T-cell (primary cell): ENCODE measurements around the gene MCF2L. TPM values are rescaled to one million over a fixed set of nuclear protein-coding genes. Genes with fewer than 3 reads are reported as not detected.
A peak's percentile ranks its signal among the peaks of the same experiment; 100 is the strongest.

Source experiments
- ATAC-seq, 4 experiments: fragments of 200-7000 bp in 3 of 4; fragments of 150-1000 bp in 1 of 4; cut with Tn5 transposase; replicated peaks in 1 of 4; 1 replicate in 3 of 4; 2 replicates in 1 of 4; pipeline ENCODE4 v1.10.0; 2021; ENCODE audit warnings: moderate library complexity in 3 of 4, mild to moderate bottlenecking in 2 of 4, moderate number of reproducible peaks in 1 of 4
- CTCF ChIA-PET, 2 donors: fragments of 300-600 bp; sonication (Branson Sonifier 250); formaldehyde crosslinking; loops; one replicate each; lab custom pipeline; 2022; ENCODE audit warnings: antibody characterized with exemption in 2 of 2; lab: Charles Lee
- POLR2A ChIA-PET, 2 donors: fragments of 300-600 bp; sonication (Branson Sonifier 250); formaldehyde crosslinking; loops; one replicate each; lab custom pipeline; 2022; ENCODE audit warnings: antibody characterized with exemption in 2 of 2; lab: Charles Lee
- DNase-seq, 35 experiments: peaks; one replicate each; pipeline versions ENCODE4 v3.0.0 to v3.0.0-alpha.2; 2013 to 2023
- H3K27ac ChIP-seq: one replicate; pipeline ENCODE4 v1.5.1; 2013; ENCODE audit warnings: low read length
- H3K27me3 ChIP-seq, 2 experiments: replicated peaks in 1 of 2; 1 replicate in 1 of 2; 2 replicates in 1 of 2; pipeline versions ENCODE4 v1.6.1 to v1.7.0; 2013; ENCODE audit warnings: low read length in 1 of 2, mixed read lengths in 1 of 2; ENCODE audit not compliant: control insufficient read depth in 2 of 2, insufficient read depth in 2 of 2; ENCODE audit errors: extremely low read depth in 1 of 2
- H3K36me3 ChIP-seq, 2 donors: 1 replicate in 1 of 2; 2 replicates in 1 of 2; pipeline versions ENCODE4 v1.6.1 to v1.7.0; 2013; ENCODE audit warnings: low read length in 1 of 2; ENCODE audit not compliant: control insufficient read depth in 2 of 2, insufficient read depth in 1 of 2; ENCODE audit errors: extremely low read depth in 1 of 2
- H3K4me1 ChIP-seq, 2 experiments: 1 replicate in 1 of 2; 2 replicates in 1 of 2; pipeline versions ENCODE4 v1.6.1 to v1.7.0; 2013; ENCODE audit warnings: low read length in 2 of 2, mixed read lengths in 1 of 2; ENCODE audit not compliant: insufficient read depth in 2 of 2, control insufficient read depth in 1 of 2; ENCODE audit errors: extremely low read depth in 1 of 2
- H3K4me3 ChIP-seq, 2 donors: 1 replicate in 1 of 2; 2 replicates in 1 of 2; pipeline versions ENCODE4 v1.5.1 to v1.7.0; 2013; ENCODE audit warnings: mild to moderate bottlenecking in 2 of 2, low read length in 1 of 2, moderate library complexity in 1 of 2; ENCODE audit not compliant: control insufficient read depth in 1 of 2; ENCODE audit errors: extremely low read depth in 1 of 2
- H3K9me3 ChIP-seq: 2 replicates; pipeline ENCODE4 v1.7.0; 2013
- H3K27ac Mint-ChIP-seq, 2 donors: one replicate each; pipeline ENCODE4 v1.8.0; 2020 to 2021; ENCODE audit warnings: mild to moderate bottlenecking in 2 of 2, mixed read lengths in 2 of 2
- H3K27me3 Mint-ChIP-seq, 2 donors: one replicate each; pipeline ENCODE4 v1.8.0; 2021 to 2022; ENCODE audit warnings: mixed read lengths in 2 of 2
- H3K36me3 Mint-ChIP-seq: one replicate; pipeline ENCODE4 v1.8.0; 2021; ENCODE audit warnings: mixed read lengths
- H3K4me1 Mint-ChIP-seq, 3 donors: one replicate each; pipeline ENCODE4 v1.8.0; 2020 to 2022; ENCODE audit warnings: mixed read lengths in 3 of 3, mild to moderate bottlenecking in 1 of 3
- H3K4me3 Mint-ChIP-seq, 3 donors: one replicate each; pipeline ENCODE4 v1.8.0; 2020 to 2022; ENCODE audit warnings: mild to moderate bottlenecking in 3 of 3, mixed read lengths in 3 of 3, moderate library complexity in 3 of 3
- H3K9me3 Mint-ChIP-seq, 3 donors: one replicate each; pipeline ENCODE4 v1.8.0; 2020 to 2022; ENCODE audit warnings: mixed read lengths in 3 of 3
- WGBS: methylation state at CpG from one replicate; pipeline ENCODE4 v1.1.5; 2013; ENCODE audit warnings: missing lambda C conversion rate; ENCODE audit not compliant: insufficient coverage; 5-methylcytosine and 5-hydroxymethylcytosine counted together
- total RNA-seq, 35 experiments: library from RNA in 6 of 35; stranded (reverse) in 6 of 35; fragments of 120-200 nt in 1 of 35; gene quantifications; one replicate each; pipeline versions ENCODE4 v1.2.1 to v1.2.4 and lab custom pipeline; 2013 to 2026

Gene MCF2L
- total RNA-seq, 5 donors from 2014 or later (not counting 1 experiment from before 2014, with no cell fraction given): 18.2 to 30.0 (median 24.7) TPM

- H3K27ac Mint-ChIP-seq: no peak overlapping the region
- no peak overlapping the region for H3K27ac ChIP-seq
- no peaks in the 10 kb centered on the region for H3K4me1 Mint-ChIP-seq
- ChIA-PET CTCF (no interaction called here), POLR2A (no interaction called here)
- no peaks in the 10 kb centered on the region for H3K9me3 Mint-ChIP-seq
- H3K4me3 ChIP-seq: no peak overlapping the region
- H3K36me3 Mint-ChIP-seq: no peaks in the 10 kb centered on the region
- ATAC-seq (no peak), DNase-seq (no peak)
- H3K9me3 ChIP-seq: no peaks in the 10 kb centered on the region
- H3K27me3 ChIP-seq: peaks cover 0 to 33% of the 10 kb centered on the region in 2 experiments
- H3K27me3 Mint-ChIP-seq: peaks cover 4 to 19% of the 10 kb centered on the region in 2 donors
- 80% methylated on average over 14 of the region's 17 CpGs for WGBS
- no peaks in the 10 kb centered on the region for H3K4me1 ChIP-seq
- no peaks in the 10 kb centered on the region for H3K36me3 ChIP-seq
- no peak overlapping the region for H3K4me3 Mint-ChIP-seq
Measured at GRCh38 chr13:112952759-112953551, 16.1 kb upstream of the MCF2L start.

- H3K4me3 ChIP-seq: no peak overlapping the region
- no peak overlapping the region for H3K27ac ChIP-seq
- no peaks in the 10 kb centered on the region for H3K9me3 ChIP-seq
- H3K4me1 Mint-ChIP-seq: no peaks in the 10 kb centered on the region
- H3K36me3 Mint-ChIP-seq: no peaks in the 10 kb centered on the region
- H3K9me3 Mint-ChIP-seq: no peaks in the 10 kb centered on the region
- peaks cover 0 to 14% of the 10 kb centered on the region in 2 donors for H3K27me3 Mint-ChIP-seq
- DNase-seq: no peak
- POLR2A ChIA-PET: no interaction called here
- no peak overlapping the region for H3K27ac Mint-ChIP-seq
- peaks cover 0 to 33% of the 10 kb centered on the region in 2 experiments for H3K27me3 ChIP-seq
- peak in 1 of 4 experiments; percentile 31 for ATAC-seq
- no peaks in the 10 kb centered on the region for H3K4me1 ChIP-seq
- 82% methylated on average over 8 of the region's 17 CpGs for WGBS
- no peak overlapping the region for H3K4me3 Mint-ChIP-seq
- CTCF ChIA-PET: no interaction called here
- no peaks in the 10 kb centered on the region for H3K36me3 ChIP-seq
Measured at GRCh38 chr13:112953591-112954487, 15.2 kb upstream of the MCF2L start.

GRCh38 chr13:112954488-112955270, 14.3 kb upstream of the MCF2L start:
- no peaks in the 10 kb centered on the region for H3K9me3 Mint-ChIP-seq
- no peak overlapping the region for H3K27ac Mint-ChIP-seq
- Histone ChIP-seq H3K27me3 (peaks cover 0 to 33% of the 10 kb centered on the region in 2 experiments), H3K9me3 (no peaks in the 10 kb centered on the region), H3K36me3 (no peaks in the 10 kb centered on the region), H3K27ac (no peak overlapping the region), H3K4me1 (no peaks in the 10 kb centered on the region), H3K4me3 (no peak overlapping the region)
- CTCF ChIA-PET: no interaction called here
- WGBS: 67% methylated on average over 12 of the region's 13 CpGs
- H3K27me3 Mint-ChIP-seq: peaks cover 0 to 5% of the 10 kb centered on the region in 2 donors
- no peak overlapping the region for H3K4me3 Mint-ChIP-seq
- POLR2A ChIA-PET: no interaction called here
- ATAC-seq: no peak
- H3K4me1 Mint-ChIP-seq: no peaks in the 10 kb centered on the region
- no peak for DNase-seq
- H3K36me3 Mint-ChIP-seq: no peaks in the 10 kb centered on the region

GRCh38 chr13:112955271-112955937, 13.6 kb upstream of the MCF2L start:
- CTCF ChIA-PET: no interaction called here
- DNase-seq: no peak
- Mint-ChIP-seq H3K27me3 (peaks cover 0 to 4% of the 10 kb centered on the region in 2 donors), H3K9me3 (no peaks in the 10 kb centered on the region), H3K36me3 (no peaks in the 10 kb centered on the region), H3K4me1 (no peaks in the 10 kb centered on the region), H3K4me3 (no peak overlapping the region), H3K27ac (no peak overlapping the region)
- Histone ChIP-seq H3K36me3 (no peaks in the 10 kb centered on the region), H3K9me3 (no peaks in the 10 kb centered on the region), H3K4me1 (no peaks in the 10 kb centered on the region), H3K27me3 (peaks cover 0 to 33% of the 10 kb centered on the region in 2 experiments), H3K27ac (no peak overlapping the region), H3K4me3 (no peak overlapping the region)
- ATAC-seq: no peak
- POLR2A ChIA-PET: no interaction called here
- 89% methylated on average over 9 of the region's 15 CpGs for WGBS

GRCh38 chr13:112955956-112956355, 13.1 kb upstream of the MCF2L start:
- POLR2A ChIA-PET: no interaction called here
- Mint-ChIP-seq H3K4me1 (no peaks in the 10 kb centered on the region), H3K27ac (no peak overlapping the region), H3K4me3 (no peak overlapping the region), H3K27me3 (peaks cover 0 to under 1% of the 10 kb centered on the region in 2 donors), H3K9me3 (no peaks in the 10 kb centered on the region), H3K36me3 (no peaks in the 10 kb centered on the region)
- H3K27ac ChIP-seq: no peak overlapping the region
- CTCF ChIA-PET: no interaction called here
- no peaks in the 10 kb centered on the region for H3K9me3 ChIP-seq
- no peak for ATAC-seq
- H3K4me3 ChIP-seq: no peak overlapping the region
- H3K4me1 ChIP-seq: no peaks in the 10 kb centered on the region
- no peaks in the 10 kb centered on the region for H3K36me3 ChIP-seq
- WGBS: 86% methylated on average over 10 of the region's 11 CpGs
- peaks cover 0 to 37% of the 10 kb centered on the region in 2 experiments for H3K27me3 ChIP-seq
- no peak for DNase-seq
